ENCODE results near the gene WDR1.

The WDR1 gene

GRCh38 chr4:10120943-10121567 is 4.5 kb upstream of the WDR1 start:
- H3K27ac ChIP-seq (ENCODE audit: low read depth, low read length) = no peak overlapping the region
- no peaks in the 10 kb centered on the region for H3K36me3 ChIP-seq (ENCODE audit: control insufficient read depth, insufficient read depth, low read length)
- no peak overlapping the region for H3K9ac ChIP-seq (ENCODE audit: low read depth, low read length)
- H3K9me3 ChIP-seq (ENCODE audit: control insufficient read depth, insufficient read depth, low read length) = no peaks in the 10 kb centered on the region
- H3K4me3 ChIP-seq (ENCODE audit: low read depth, low read length) = no peak overlapping the region
- no peaks in the 10 kb centered on the region for H3K27me3 ChIP-seq (ENCODE audit: control insufficient read depth, insufficient read depth, low read length)
- peaks cover 38% of the 10 kb centered on the region for H3K4me1 ChIP-seq (ENCODE audit: control insufficient read depth, insufficient read depth, low read length)

DNA sequence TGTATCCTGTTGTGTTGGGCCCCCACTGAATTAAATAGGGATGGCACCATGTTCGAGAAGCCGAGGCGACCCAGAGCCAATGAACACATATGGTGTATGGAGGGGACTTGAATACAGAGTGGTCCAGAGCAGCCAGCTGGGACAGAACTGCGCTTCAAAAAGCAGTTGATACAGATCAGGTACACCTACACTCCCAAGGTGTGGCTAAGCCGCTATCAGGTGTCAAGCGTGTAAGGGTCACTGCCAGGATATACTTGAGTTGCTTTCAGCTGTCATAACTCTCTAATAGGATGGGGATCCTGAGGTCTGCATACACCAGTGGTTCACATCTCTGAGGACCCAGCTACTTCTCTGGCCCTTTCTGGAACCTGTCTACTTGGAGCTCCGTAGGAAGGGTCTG is 3.2 kb upstream of the WDR1 start:
- H3K36me3 ChIP-seq (ENCODE audit: control insufficient read depth, insufficient read depth, low read length) = peaks cover 10% of the 10 kb centered on the region
- H3K4me3 ChIP-seq (ENCODE audit: low read depth, low read length) = no peak overlapping the region
- H3K27ac ChIP-seq (ENCODE audit: low read depth, low read length) = no peak overlapping the region
- peaks cover 48% of the 10 kb centered on the region for H3K4me1 ChIP-seq (ENCODE audit: control insufficient read depth, insufficient read depth, low read length)
- no peaks in the 10 kb centered on the region for H3K9me3 ChIP-seq (ENCODE audit: control insufficient read depth, insufficient read depth, low read length)
- H3K9ac ChIP-seq (ENCODE audit: low read depth, low read length) = no peak overlapping the region
- no peaks in the 10 kb centered on the region for H3K27me3 ChIP-seq (ENCODE audit: control insufficient read depth, insufficient read depth, low read length)

DNA sequence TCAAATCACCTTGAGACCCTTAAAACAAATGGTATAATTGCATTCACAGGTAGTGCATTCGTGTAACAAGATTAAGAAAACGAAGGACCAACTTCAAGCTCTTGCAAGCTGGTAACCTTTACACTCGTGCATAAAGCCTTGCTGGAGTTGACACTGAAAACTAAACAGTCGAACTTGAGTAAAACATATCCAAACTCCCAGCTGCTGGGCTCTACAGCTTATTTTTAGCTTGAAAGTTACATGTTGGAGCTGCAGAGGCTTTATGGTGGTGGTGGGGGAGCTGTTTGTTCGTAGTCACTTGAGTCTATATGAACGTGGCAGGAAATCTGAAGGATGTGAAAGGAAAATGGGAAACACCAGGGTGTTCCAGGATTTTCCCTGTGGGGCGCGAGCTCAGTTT is 2.7 kb upstream of the WDR1 start:
- Histone ChIP-seq H3K9ac (ENCODE audit: low read depth, low read length) (no peak overlapping the region), H3K27ac (ENCODE audit: low read depth, low read length) (no peak overlapping the region), H3K36me3 (ENCODE audit: control insufficient read depth, insufficient read depth, low read length) (peaks cover 15% of the 10 kb centered on the region), H3K4me3 (ENCODE audit: low read depth, low read length) (no peak overlapping the region), H3K27me3 (ENCODE audit: control insufficient read depth, insufficient read depth, low read length) (no peaks in the 10 kb centered on the region), H3K9me3 (ENCODE audit: control insufficient read depth, insufficient read depth, low read length) (no peaks in the 10 kb centered on the region), H3K4me1 (ENCODE audit: control insufficient read depth, insufficient read depth, low read length) (peaks cover 50% of the 10 kb centered on the region)

DNA sequence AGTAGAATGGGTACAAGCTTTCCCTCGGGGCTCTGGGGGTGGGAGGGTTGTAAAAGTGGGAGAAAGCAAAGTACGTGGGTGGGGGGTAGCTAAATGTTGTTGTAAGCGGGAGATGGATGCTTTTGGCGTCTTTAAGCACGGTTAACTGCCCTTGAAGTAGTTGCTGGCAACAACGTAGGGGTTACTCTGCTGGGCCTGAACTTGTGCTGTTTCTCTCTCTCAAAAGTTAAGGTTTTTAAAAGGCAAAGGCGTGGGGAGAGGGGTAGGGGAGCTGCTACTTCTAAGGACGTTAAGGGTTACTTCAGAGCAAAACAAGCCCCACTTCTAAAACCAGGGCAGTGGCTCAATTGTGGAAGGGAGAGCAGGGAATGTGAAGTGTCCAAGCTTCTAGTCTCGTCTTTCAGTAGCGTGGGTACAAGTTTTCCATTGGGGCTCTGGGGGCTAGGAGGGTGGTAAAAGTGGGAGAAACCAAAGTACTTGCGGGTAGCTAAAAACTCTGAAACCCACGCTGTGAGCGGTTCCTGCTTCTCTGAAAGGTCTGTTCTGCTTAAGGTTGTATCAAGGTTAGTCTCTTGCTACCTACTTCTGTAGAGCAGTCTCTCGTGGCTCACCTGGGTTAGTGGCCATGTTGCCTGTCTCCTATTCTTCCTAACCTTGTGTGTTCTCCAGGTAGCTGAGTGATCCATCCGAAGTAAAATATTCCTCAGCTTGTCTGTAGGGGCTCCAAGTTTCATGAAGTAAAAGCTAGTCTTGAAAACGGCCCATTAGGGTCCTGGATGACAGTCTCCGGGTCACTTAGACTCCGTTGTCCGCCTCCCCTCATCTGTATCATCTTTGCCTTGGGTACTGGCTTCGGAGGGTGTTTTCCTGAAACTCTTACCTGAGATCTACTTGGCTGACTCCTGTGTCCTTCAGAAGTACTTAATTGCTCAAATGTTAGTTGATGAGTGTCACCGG is 1.7 kb upstream of the WDR1 start:
- H3K4me1 ChIP-seq (ENCODE audit: control insufficient read depth, insufficient read depth, low read length) = peaks cover 46% of the 10 kb centered on the region
- peak overlapping the region; percentile 44; the same call in 1 of the 2 replicates for H3K9ac ChIP-seq (ENCODE audit: low read depth, low read length)
- no peaks in the 10 kb centered on the region for H3K9me3 ChIP-seq (ENCODE audit: control insufficient read depth, insufficient read depth, low read length)
- H3K4me3 ChIP-seq (ENCODE audit: low read depth, low read length) = peak overlapping the region; percentile 70
- no peaks in the 10 kb centered on the region for H3K27me3 ChIP-seq (ENCODE audit: control insufficient read depth, insufficient read depth, low read length)
- peak overlapping the region; percentile 92 for H3K27ac ChIP-seq (ENCODE audit: low read depth, low read length)
- H3K36me3 ChIP-seq (ENCODE audit: control insufficient read depth, insufficient read depth, low read length) = peaks cover 24% of the 10 kb centered on the region

DNA sequence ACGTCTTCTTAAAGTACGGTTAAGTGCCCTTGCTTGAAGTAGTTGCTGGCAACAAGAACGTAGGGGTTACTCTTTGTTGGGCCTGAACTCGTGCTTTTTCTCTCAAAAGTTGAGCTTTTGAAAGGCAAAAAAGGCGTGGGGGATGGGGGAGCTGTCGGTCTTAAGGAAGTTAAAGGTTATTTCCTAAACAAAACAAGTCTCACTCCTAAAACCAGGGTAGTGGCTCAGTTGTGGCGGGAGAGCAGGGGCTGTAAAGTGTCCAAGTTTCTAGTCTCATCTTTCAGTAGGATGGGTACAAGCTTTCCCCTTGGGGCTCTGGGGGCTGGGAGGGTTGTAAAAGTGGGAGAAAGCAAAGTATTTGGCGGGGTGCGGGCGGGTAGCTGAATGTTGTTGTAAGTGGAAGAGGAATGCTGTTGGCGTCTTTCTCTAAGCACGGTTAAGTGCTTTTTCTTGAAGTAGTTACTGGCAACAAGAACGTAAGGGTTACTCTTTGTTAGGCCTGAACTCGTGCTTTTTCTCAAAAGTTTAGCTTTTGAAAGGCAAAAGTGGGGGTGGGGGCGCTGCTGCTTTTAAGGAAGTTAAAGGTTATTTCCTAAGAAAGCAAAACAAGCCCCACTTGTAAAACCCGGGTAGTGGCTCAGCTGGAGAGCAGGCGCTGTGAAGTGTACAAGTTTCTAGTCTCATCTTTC is 904 bp upstream of the WDR1 start:
- Histone ChIP-seq H3K36me3 (ENCODE audit: control insufficient read depth, insufficient read depth, low read length) (peaks cover 33% of the 10 kb centered on the region), H3K4me1 (ENCODE audit: control insufficient read depth, insufficient read depth, low read length) (peaks cover 53% of the 10 kb centered on the region), H3K27me3 (ENCODE audit: control insufficient read depth, insufficient read depth, low read length) (no peaks in the 10 kb centered on the region), H3K9ac (ENCODE audit: low read depth, low read length) (peak overlapping the region; percentile 94), H3K9me3 (ENCODE audit: control insufficient read depth, insufficient read depth, low read length) (no peaks in the 10 kb centered on the region), H3K27ac (ENCODE audit: low read depth, low read length) (peak overlapping the region; percentile 92), H3K4me3 (ENCODE audit: low read depth, low read length) (peak overlapping the region; percentile 70)

DNA sequence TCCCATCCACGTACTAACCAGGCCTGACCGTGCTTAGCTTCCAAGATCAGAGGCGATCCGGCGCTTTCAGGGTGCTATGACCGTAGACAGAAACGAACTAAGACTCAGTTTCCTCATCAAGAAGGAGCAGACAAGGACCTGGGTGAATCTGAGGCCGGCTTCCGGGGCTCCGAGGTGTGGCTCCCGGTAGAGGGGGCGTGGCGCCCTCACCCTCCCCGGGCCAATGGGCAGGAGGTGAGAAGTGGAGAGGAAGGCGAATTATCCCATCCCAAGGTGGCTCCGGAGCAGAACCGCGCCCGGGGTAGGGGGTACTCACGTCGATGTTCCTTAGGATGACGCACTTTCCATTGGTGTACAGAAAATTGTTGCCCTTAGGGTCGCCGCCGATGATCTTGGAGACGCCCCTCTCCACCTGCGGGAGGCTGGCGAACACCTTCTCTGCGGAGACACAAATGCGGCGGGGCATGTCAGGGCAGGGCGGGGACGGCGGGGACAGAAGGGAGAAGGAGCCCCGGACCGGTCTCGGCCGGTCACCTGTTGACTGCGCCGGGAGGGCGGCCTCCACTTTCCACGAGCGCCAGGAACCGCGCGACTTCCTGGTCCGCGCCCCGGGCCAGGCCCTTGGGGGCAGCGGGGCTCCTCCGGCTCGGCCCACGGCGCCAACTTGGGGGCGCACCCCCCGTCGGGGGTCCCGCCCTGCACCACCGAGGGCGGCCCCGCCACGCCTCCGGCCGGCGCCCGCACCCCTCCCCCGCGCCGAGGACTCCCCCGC is 616 bp downstream of the WDR1 start:
- H3K9ac ChIP-seq (ENCODE audit: low read depth, low read length) = peak overlapping the region; percentile 90
- peak overlapping the region; percentile 92 for H3K27ac ChIP-seq (ENCODE audit: low read depth, low read length)
- peak overlapping the region; percentile 91 for H3K4me3 ChIP-seq (ENCODE audit: low read depth, low read length)
- H3K9me3 ChIP-seq (ENCODE audit: control insufficient read depth, insufficient read depth, low read length) = no peaks in the 10 kb centered on the region
- H3K4me1 ChIP-seq (ENCODE audit: control insufficient read depth, insufficient read depth, low read length) = peaks cover 57% of the 10 kb centered on the region
- H3K27me3 ChIP-seq (ENCODE audit: control insufficient read depth, insufficient read depth, low read length) = no peaks in the 10 kb centered on the region
- H3K36me3 ChIP-seq (ENCODE audit: control insufficient read depth, insufficient read depth, low read length) = peaks cover 47% of the 10 kb centered on the region

DNA sequence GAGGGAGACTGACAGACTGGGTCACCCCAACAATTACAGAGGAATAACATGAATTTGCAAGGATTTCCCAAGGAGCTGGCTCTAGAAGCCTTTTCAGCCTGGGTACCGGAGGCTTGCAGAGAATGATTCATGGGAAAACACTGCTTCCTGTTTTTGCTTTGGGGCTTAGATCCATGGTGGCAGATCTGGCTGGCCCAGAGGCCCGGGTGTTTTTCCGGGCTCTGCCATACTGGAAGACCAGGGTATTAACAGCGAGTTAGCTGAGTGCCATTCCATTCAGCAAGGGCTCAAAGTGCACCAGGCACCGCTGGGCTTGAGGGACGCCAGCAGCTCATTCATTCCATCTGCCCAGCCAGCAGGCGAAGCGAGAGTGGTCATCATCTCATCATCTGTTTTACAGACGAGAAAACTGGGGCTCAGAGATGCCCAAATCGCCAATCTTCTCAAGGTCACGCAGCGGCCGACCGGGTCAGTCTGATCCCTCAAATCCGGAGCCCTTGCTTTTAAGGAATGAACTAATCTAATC is 1.3 kb downstream of the WDR1 start:
- no peaks in the 10 kb centered on the region for H3K9me3 ChIP-seq (ENCODE audit: control insufficient read depth, insufficient read depth, low read length)
- peak overlapping the region; percentile 91 for H3K4me3 ChIP-seq (ENCODE audit: low read depth, low read length)
- peaks cover 54% of the 10 kb centered on the region for H3K36me3 ChIP-seq (ENCODE audit: control insufficient read depth, insufficient read depth, low read length)
- H3K9ac ChIP-seq (ENCODE audit: low read depth, low read length) = peak overlapping the region; percentile 90
- H3K27ac ChIP-seq (ENCODE audit: low read depth, low read length) = no peak overlapping the region
- no peaks in the 10 kb centered on the region for H3K27me3 ChIP-seq (ENCODE audit: control insufficient read depth, insufficient read depth, low read length)
- peaks cover 63% of the 10 kb centered on the region for H3K4me1 ChIP-seq (ENCODE audit: control insufficient read depth, insufficient read depth, low read length)

GRCh38 chr4:10114607-10115006 is 2.0 kb downstream of the WDR1 start:
- no peak overlapping the region for H3K4me3 ChIP-seq (ENCODE audit: low read depth, low read length)
- H3K9ac ChIP-seq (ENCODE audit: low read depth, low read length) = no peak overlapping the region
- H3K36me3 ChIP-seq (ENCODE audit: control insufficient read depth, insufficient read depth, low read length) = peaks cover 61% of the 10 kb centered on the region
- no peaks in the 10 kb centered on the region for H3K9me3 ChIP-seq (ENCODE audit: control insufficient read depth, insufficient read depth, low read length)
- H3K27me3 ChIP-seq (ENCODE audit: control insufficient read depth, insufficient read depth, low read length) = no peaks in the 10 kb centered on the region
- peaks cover 67% of the 10 kb centered on the region for H3K4me1 ChIP-seq (ENCODE audit: control insufficient read depth, insufficient read depth, low read length)
- H3K27ac ChIP-seq (ENCODE audit: low read depth, low read length) = no peak overlapping the region

GRCh38 chr4:10114147-10114546 is 2.5 kb downstream of the WDR1 start:
- H3K9ac ChIP-seq (ENCODE audit: low read depth, low read length) = no peak overlapping the region
- no peak overlapping the region for H3K4me3 ChIP-seq (ENCODE audit: low read depth, low read length)
- no peaks in the 10 kb centered on the region for H3K27me3 ChIP-seq (ENCODE audit: control insufficient read depth, insufficient read depth, low read length)
- H3K36me3 ChIP-seq (ENCODE audit: control insufficient read depth, insufficient read depth, low read length) = peaks cover 66% of the 10 kb centered on the region
- H3K4me1 ChIP-seq (ENCODE audit: control insufficient read depth, insufficient read depth, low read length) = peaks cover 68% of the 10 kb centered on the region
- no peaks in the 10 kb centered on the region for H3K9me3 ChIP-seq (ENCODE audit: control insufficient read depth, insufficient read depth, low read length)
- no peak overlapping the region for H3K27ac ChIP-seq (ENCODE audit: low read depth, low read length)

GRCh38 chr4:10113362-10114047 is 3.1 kb downstream of the WDR1 start:
- Histone ChIP-seq H3K9ac (ENCODE audit: low read depth, low read length) (no peak overlapping the region), H3K27me3 (ENCODE audit: control insufficient read depth, insufficient read depth, low read length) (no peaks in the 10 kb centered on the region), H3K27ac (ENCODE audit: low read depth, low read length) (no peak overlapping the region), H3K36me3 (ENCODE audit: control insufficient read depth, insufficient read depth, low read length) (peaks cover 72% of the 10 kb centered on the region), H3K9me3 (ENCODE audit: control insufficient read depth, insufficient read depth, low read length) (no peaks in the 10 kb centered on the region), H3K4me1 (ENCODE audit: control insufficient read depth, insufficient read depth, low read length) (peaks cover 64% of the 10 kb centered on the region), H3K4me3 (ENCODE audit: low read depth, low read length) (no peak overlapping the region)
